Bronchial epithelial cell (primary cell): ENCODE results near the gene MAP2K7. TPM values are rescaled to one million over a fixed set of nuclear protein-coding genes. Genes with fewer than 3 reads are reported as not detected.
"Not testable (repeated sequence)": the region's sequence is repeated elsewhere in the genome, so short reads cannot be mapped to it uniquely, and the experiment has no call there.

Source experiments
- DNase-seq: peaks from one replicate; pipeline ENCODE4 v3.0.0-alpha.2; 2010; ENCODE audit warnings: low read depth
- FAIRE-seq: peaks from 2 replicates; lab custom pipeline; 2011; peaks lifted over from hg19 to GRCh38; lab: Jason Lieb, UNC
- H3K27me3 ChIP-seq: 2 replicates; pipeline ENCODE4 v1.5.1; 2011; ENCODE audit warnings: low read length; ENCODE audit not compliant: control insufficient read depth, insufficient read depth
- H3K36me3 ChIP-seq: 2 replicates; pipeline ENCODE4 v1.5.1; 2011; ENCODE audit warnings: low read length; ENCODE audit not compliant: control insufficient read depth, insufficient read depth
- H3K4me3 ChIP-seq: 2 replicates; pipeline ENCODE4 v1.5.1; 2011; ENCODE audit warnings: mild to moderate bottlenecking, low read depth, low read length, control low read depth
- total RNA-seq: library from RNA; depleted of rRNA; stranded (reverse); fragments of >200 nt; gene quantifications from 2 replicates; pipeline ENCODE4 v1.2.1, GENCODE V29; 2014
- TF ChIP-seq, protein P1 (sequence below): IDR thresholded peaks from 2 replicates; pipeline ENCODE4 v1.5.1; 2011; ENCODE audit warnings: mild to moderate bottlenecking, moderate library complexity, low read length, control low read depth, inconsistent platforms; ENCODE audit not compliant: insufficient read depth, severe bottlenecking

Gene MAP2K7
- total RNA-seq, 1 donor from 2014 or later, result 10.0 TPM

DNA sequence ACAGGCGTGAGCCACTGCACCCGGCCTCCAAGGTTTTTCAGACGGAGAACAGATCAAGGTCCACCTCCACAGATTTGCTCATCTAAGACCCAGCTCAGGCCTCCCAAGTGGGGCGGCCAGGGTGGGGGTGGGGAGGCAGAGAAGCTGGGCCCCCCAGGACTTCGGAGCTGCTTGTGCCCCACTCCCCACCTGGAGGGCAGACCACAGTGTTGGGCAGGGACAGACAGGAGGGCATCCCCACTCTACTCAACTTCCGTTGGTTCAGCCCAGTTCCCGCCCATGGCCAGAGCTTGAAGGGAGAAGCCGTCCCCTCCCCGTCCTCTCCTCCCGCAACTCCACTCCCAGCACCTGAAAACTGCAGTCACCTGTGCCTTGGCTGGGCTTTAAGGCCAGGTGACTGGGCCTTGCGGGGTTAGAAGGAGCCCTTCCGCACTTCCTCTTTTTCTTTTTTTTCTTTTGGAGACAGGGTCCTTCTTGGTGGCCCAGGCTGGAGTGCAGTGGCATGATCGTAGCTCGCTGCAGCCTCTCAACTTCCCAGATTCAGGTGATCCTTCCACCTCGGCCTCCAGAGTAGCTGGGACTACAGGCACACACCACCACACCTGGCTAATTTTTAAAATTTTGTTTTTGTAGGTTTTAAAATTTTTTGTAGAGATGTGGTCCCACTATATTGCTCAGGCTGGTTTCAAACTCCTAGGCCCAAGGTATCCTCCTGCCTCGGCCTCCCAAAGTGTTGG is 16.1 kb upstream of the MAP2K7 start:
- Histone ChIP-seq H3K27me3 (no peaks in the 10 kb centered on the region), H3K36me3 (no peaks in the 10 kb centered on the region), H3K4me3 (peak overlapping the region; percentile 82)
- DNase-seq, result no peak
- no peak for FAIRE-seq
- TF ChIP-seq, protein P1, sequence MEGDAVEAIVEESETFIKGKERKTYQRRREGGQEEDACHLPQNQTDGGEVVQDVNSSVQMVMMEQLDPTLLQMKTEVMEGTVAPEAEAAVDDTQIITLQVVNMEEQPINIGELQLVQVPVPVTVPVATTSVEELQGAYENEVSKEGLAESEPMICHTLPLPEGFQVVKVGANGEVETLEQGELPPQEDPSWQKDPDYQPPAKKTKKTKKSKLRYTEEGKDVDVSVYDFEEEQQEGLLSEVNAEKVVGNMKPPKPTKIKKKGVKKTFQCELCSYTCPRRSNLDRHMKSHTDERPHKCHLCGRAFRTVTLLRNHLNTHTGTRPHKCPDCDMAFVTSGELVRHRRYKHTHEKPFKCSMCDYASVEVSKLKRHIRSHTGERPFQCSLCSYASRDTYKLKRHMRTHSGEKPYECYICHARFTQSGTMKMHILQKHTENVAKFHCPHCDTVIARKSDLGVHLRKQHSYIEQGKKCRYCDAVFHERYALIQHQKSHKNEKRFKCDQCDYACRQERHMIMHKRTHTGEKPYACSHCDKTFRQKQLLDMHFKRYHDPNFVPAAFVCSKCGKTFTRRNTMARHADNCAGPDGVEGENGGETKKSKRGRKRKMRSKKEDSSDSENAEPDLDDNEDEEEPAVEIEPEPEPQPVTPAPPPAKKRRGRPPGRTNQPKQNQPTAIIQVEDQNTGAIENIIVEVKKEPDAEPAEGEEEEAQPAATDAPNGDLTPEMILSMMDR, result no peak

GRCh38 chr19:7888145-7888825 is 15.4 kb upstream of the MAP2K7 start, which contains the start of gene LRRC8E:
LRRC8E (plus strand) TSS chr19:7888510; CDS start chr19:7895604, 7,094 bp downstream.
- TF ChIP-seq, protein P1, result no peak
- peak; percentile 52 for DNase-seq
- H3K4me3 ChIP-seq, result peak within 1 kb of the TSS; percentile 82
- no peaks in the 10 kb centered on the region for H3K36me3 ChIP-seq
- no peak for FAIRE-seq
- no peaks in the 10 kb centered on the region for H3K27me3 ChIP-seq

DNA sequence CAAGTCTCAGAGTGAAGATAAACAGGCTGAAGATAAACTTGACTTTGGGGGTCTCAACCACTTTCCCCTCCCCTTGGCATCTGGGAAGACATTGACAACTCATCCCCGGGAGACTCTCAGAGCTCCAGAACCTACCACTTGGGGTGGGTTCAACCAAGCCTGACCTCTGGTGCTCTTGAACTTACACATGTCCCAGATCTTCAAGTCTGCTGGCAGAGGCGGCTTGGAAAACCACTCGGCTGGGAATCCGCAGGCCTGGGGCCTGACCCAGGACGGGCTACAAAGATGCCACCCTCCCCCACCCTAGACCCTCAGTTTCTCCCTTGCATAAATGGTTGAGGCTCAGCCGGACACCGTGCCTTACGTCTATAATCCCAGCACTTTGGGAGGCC is 14.9 kb upstream of the MAP2K7 start:
- TF ChIP-seq, protein P1, result no peak
- Histone ChIP-seq H3K4me3 (peak overlapping the region; percentile 82), H3K36me3 (no peaks in the 10 kb centered on the region), H3K27me3 (no peaks in the 10 kb centered on the region)
- DNase-seq (no peak), FAIRE-seq (no peak)

DNA sequence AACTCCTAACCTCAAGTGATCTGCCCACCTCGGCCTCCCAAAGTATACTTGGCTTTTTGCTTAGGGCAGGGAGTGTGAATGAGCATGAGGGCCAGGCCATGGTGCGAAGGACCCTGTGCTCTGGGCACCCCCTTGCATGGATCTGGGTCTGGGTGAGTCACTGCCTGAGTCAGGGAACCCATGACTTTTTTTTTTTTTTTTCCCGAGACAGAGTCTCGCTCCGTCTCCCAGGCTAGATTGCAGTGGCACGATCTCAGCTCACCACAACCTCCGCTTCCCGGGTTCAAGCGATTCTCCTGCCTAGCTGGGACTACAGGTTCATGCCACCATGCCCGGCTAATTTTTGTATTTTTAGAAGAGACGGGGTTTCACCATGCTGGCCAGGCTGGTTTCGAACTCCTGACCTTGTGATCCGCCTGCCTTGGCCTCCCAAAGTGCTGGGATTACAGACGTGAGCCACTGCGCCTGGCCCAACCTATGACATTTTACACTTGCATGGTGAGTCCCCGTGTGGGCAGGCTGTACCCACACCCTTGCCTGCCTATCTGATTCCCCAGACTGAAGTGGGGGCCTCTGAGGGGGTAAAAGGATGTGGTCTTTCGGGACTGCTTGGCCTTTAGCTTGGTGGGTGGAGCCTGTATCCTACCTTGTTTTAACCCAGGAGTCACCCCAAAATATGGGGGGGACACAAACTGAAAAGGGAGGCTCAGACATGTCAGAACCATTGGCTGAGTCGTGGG is 10.1 kb upstream of the MAP2K7 start:
- FAIRE-seq, H3K27me3 ChIP-seq, H3K4me3 ChIP-seq, H3K36me3 ChIP-seq: not testable (repeated sequence)
- peak; percentile 46 for DNase-seq

DNA sequence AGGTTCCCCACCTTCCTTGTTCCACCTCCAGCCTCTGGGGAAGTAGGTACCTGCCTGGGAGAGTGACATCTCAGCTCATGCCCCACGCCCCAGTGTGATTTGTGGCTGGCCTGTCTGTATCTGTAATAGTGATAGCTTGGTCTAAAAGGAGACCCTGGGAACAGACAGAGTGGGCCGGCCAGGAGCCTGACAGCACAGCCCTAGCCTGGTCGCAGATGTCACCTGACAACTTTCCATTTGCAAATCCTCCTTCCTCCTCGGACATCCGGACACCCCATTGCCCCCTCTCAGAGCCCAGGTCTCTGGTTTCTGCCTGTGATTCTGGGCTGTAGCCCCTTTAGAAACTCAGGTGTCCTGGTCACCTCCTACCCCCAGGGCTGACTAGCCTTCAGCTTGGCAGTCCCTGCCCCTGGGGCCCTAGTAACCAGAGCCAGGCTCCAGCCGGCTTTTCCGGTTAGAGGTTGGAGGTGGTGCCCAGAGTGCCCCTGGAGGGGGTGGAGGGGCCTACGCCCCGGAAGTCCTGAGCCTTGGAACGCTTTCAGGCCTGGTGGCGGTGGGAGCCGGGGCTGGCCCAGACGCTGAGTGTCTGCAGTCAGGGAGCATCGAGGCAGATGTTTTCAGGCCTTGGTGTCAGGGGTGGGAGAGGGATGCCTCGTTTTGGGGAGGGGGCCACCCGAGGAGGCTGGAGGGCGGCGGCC is 8.9 kb upstream of the MAP2K7 start:
- Histone ChIP-seq H3K4me3 (no peak overlapping the region), H3K27me3 (no peaks in the 10 kb centered on the region), H3K36me3 (peaks cover 3% of the 10 kb centered on the region)
- TF ChIP-seq, protein P1, result no peak
- DNase-seq, result peak; percentile 40
- no peak for FAIRE-seq
